Spleen (tissue), 11 donors: ENCODE results near the gene FADS2. TPM values are rescaled to one million over a fixed set of nuclear protein-coding genes. Genes with fewer than 3 reads are reported as not detected.

Source experiments
- DNase-seq: peaks from one replicate; pipeline ENCODE4 v3.0.0-alpha.2; 2020
- H3K27ac ChIP-seq, 8 donors: fragments of 200-600 bp; sonication (generic) in 7 of 8; 1 replicate in 4 of 8; 2 replicates in 4 of 8; pipeline versions ENCODE4 v1.5.0 to v1.8.0; 2016 to 2021; ENCODE audit warnings: inconsistent platforms in 4 of 8, mild to moderate bottlenecking in 4 of 8, moderate library complexity in 1 of 8
- H3K27me3 ChIP-seq, 7 donors: fragments of 200-600 bp; sonication (generic) in 6 of 7; replicated peaks in 1 of 7; 1 replicate in 4 of 7; 2 replicates in 3 of 7; pipeline versions ENCODE4 v1.5.0 to v1.8.0; 2016 to 2021; ENCODE audit warnings: inconsistent platforms in 3 of 7, mild to moderate bottlenecking in 1 of 7
- H3K36me3 ChIP-seq, 6 donors: fragments of 200-600 bp; sonication (generic) in 5 of 6; 1 replicate in 4 of 6; 2 replicates in 2 of 6; pipeline versions ENCODE4 v1.5.0 to v1.8.0; 2016 to 2021; ENCODE audit warnings: inconsistent platforms in 2 of 6
- H3K4me1 ChIP-seq, 6 donors: fragments of 200-600 bp; sonication (generic) in 5 of 6; 1 replicate in 3 of 6; 2 replicates in 3 of 6; pipeline versions ENCODE4 v1.5.0 to v1.8.0; 2016 to 2021; ENCODE audit warnings: inconsistent platforms in 3 of 6
- H3K4me3 ChIP-seq, 8 donors: fragments of 200-600 bp; sonication (generic) in 7 of 8; 1 replicate in 4 of 8; 2 replicates in 4 of 8; pipeline versions ENCODE4 v1.5.0 to v1.8.0; 2016 to 2021; ENCODE audit warnings: inconsistent platforms in 4 of 8, mild to moderate bottlenecking in 4 of 8, moderate library complexity in 2 of 8
- H3K9me3 ChIP-seq, 8 donors: fragments of 200-600 bp; sonication (generic) in 7 of 8; 1 replicate in 4 of 8; 2 replicates in 4 of 8; pipeline versions ENCODE4 v1.5.0 to v1.8.0; 2016 to 2021; ENCODE audit warnings: inconsistent platforms in 4 of 8
- CTCF ChIP-seq, 11 experiments: fragments of 200-600 bp in 7 of 11; fragments of 450-650 bp in 4 of 11; sonication (generic) in 4 of 11; IDR thresholded peaks in 8 of 11; conservative IDR thresholded peaks in 3 of 11; 1 replicate in 7 of 11; 2 replicates in 4 of 11; pipeline versions ENCODE4 v1.4.0 to v1.8.0; 2016 to 2021; ENCODE audit warnings: antibody characterized with exemption in 11 of 11, inconsistent platforms in 4 of 11, mild to moderate bottlenecking in 1 of 11
- POLR2A ChIP-seq, 3 donors: fragments of 450-650 bp; IDR thresholded peaks; one replicate each; pipeline ENCODE4 v1.5.1; 2017; ENCODE audit warnings: antibody characterized with exemption in 3 of 3, mild to moderate bottlenecking in 1 of 3
- POLR2AphosphoS5 ChIP-seq, 3 donors: sonication (generic); formaldehyde crosslinking; IDR thresholded peaks; one replicate each; pipeline ENCODE4 v1.5.1; 2017; ENCODE audit warnings: antibody characterized with exemption in 3 of 3
- WGBS, 5 donors: extraction: QIAGEN DNeasy Blood & Tissue Kit in 3 of 5; methylation state at CpG; one replicate each; pipeline versions ENCODE4 v1.1.5 to v1.1.7; 2013 to 2018; 5-methylcytosine and 5-hydroxymethylcytosine counted together
- intact Hi-C: fragments of 100-400 bp; cut with DNase I; formaldehyde crosslinking; loops from one replicate; pipeline ENCODE4 v1.15.0; 2023; ENCODE audit warnings: low total_unique reads
- polyA plus RNA-seq, 3 donors: library from polyadenylated mRNA; stranded (reverse); fragments of 200-250 nt; gene quantifications; one replicate each; pipeline ENCODE4 v1.2.1, GENCODE V29; 2013
- total RNA-seq, 7 donors: library from RNA; depleted of rRNA in 3 of 7; stranded (reverse); fragments of >200 nt in 3 of 7; fragmentation: NEBNext Ultra II Directional in 4 of 7; extraction: Animal tissue kit (Norgen Biotek cat#: 25700) in 4 of 7; gene quantifications; one replicate each; pipeline versions ENCODE4 v1.1.0 to v1.2.1, GENCODE V29; 2016 to 2021
- donor health status: healthy with polysubstance abuse.
- donor health status: DM: no; HTN: no; CAD: no; lungs with moderate emphysema.
- donor health status: DM: no; HTN: no; CAD: no.
- donor health status: Bipolar disorder and iron deficiency.
- donor health status: healthy.
- donor health status: DM: no; HTN: no; CAD: no.
- donor health status: DM: yes; HTN: yes; CAD: no.

Gene FADS2
- total and polyA plus RNA-seq, 10 donors = 2.8 to 20.6 (median 12.9) TPM

GRCh38 chr11:61899146-61899841, 71.2 kb downstream of the FADS2 start:
- WGBS, 5 donors = 0 to 62% (median 44%) methylated on average over 9 to 27 of the region's 27 CpGs
- Histone ChIP-seq H3K27ac (peak overlapping the region in 4 of 8 donors; percentile 6 to 61 (median 52)), H3K4me3 (peak overlapping the region in 1 of 8 donors; percentile 2), H3K27me3 (peaks cover 0 to 4% (median 0%) of the 10 kb centered on the region in 7 donors), H3K4me1 (peaks cover 7 to 44% (median 22%) of the 10 kb centered on the region in 6 donors), H3K36me3 (peaks cover 0 to 74% (median 9%) of the 10 kb centered on the region in 6 donors), H3K9me3 (no peaks in the 10 kb centered on the region)
- TF ChIP-seq POLR2A (IDR thresholded peaks at IDR 0.05) (no peak), CTCF (IDR thresholded peaks at IDR 0.05 in 8 of 11, conservative IDR thresholded peaks at IDR 0.05 in 3 of 11) (peak; percentile 99 to 100 (median 100)), POLR2AphosphoS5 (IDR thresholded peaks at IDR 0.05) (peak; percentile 79 to 87 (median 79))
- intact Hi-C loops = loop anchor here (2.0 to 10.0 kb wide), 3 partner anchors 48 to 184 kb away; partner anchors contain the start of genes FEN1 and TMEM258
- peak; percentile 100 for DNase-seq

GRCh38 chr11:61900251-61900650, 72.2 kb downstream of the FADS2 start:
- H3K4me1 ChIP-seq = peaks cover 7 to 34% (median 21%) of the 10 kb centered on the region in 6 donors
- peaks cover 0 to 8% (median 0%) of the 10 kb centered on the region in 7 donors for H3K27me3 ChIP-seq
- intact Hi-C loops = no loop called here
- peaks cover 0 to 83% (median 9%) of the 10 kb centered on the region in 6 donors for H3K36me3 ChIP-seq
- H3K27ac ChIP-seq = peak overlapping the region in 2 of 8 donors; percentile 59 to 61
- no peaks in the 10 kb centered on the region for H3K9me3 ChIP-seq
- TF ChIP-seq POLR2AphosphoS5 (IDR thresholded peaks at IDR 0.05) (no peak), POLR2A (IDR thresholded peaks at IDR 0.05) (no peak), CTCF (IDR thresholded peaks at IDR 0.05 in 8 of 11, conservative IDR thresholded peaks at IDR 0.05 in 3 of 11) (no peak)
- WGBS, 5 donors = 90 to 95% (median 94%) methylated on average over 17 of the region's 17 CpGs
- no peak for DNase-seq
- no peak overlapping the region for H3K4me3 ChIP-seq

- WGBS, 5 donors = 86 to 95% (median 92%) methylated on average over 4 to 10 of the region's 10 CpGs
- DNase-seq = no peak
- Histone ChIP-seq H3K9me3 (no peaks in the 10 kb centered on the region), H3K27ac (no peak overlapping the region), H3K27me3 (peaks cover 0 to 8% (median 0%) of the 10 kb centered on the region in 7 donors), H3K4me3 (no peak overlapping the region), H3K4me1 (peaks cover 7 to 29% (median 21%) of the 10 kb centered on the region in 6 donors), H3K36me3 (peaks cover 0 to 91% (median 16%) of the 10 kb centered on the region in 6 donors)
- TF ChIP-seq POLR2AphosphoS5 (IDR thresholded peaks at IDR 0.05) (no peak), CTCF (IDR thresholded peaks at IDR 0.05 in 8 of 11, conservative IDR thresholded peaks at IDR 0.05 in 3 of 11) (no peak), POLR2A (IDR thresholded peaks at IDR 0.05) (no peak)
- intact Hi-C loops = no loop called here
Observed at GRCh38 chr11:61901397-61901796, 73.3 kb downstream of the FADS2 start.

GRCh38 chr11:61902313-61902712, 74.2 kb downstream of the FADS2 start:
- peaks cover 0 to 8% (median 0%) of the 10 kb centered on the region in 7 donors for H3K27me3 ChIP-seq

More at GRCh38 chr11:61902313-61902712, 74.2 kb downstream of the FADS2 start:
- intact Hi-C loops = no loop called here
- Histone ChIP-seq H3K36me3 (peaks cover 0 to 91% (median 19%) of the 10 kb centered on the region in 6 donors), H3K4me3 (no peak overlapping the region), H3K27ac (no peak overlapping the region), H3K9me3 (no peaks in the 10 kb centered on the region), H3K4me1 (peaks cover 7 to 26% (median 21%) of the 10 kb centered on the region in 6 donors)
- no peak for TF ChIP-seq POLR2A (IDR thresholded peaks at IDR 0.05)
- no peak for TF ChIP-seq CTCF (IDR thresholded peaks at IDR 0.05 in 8 of 11, conservative IDR thresholded peaks at IDR 0.05 in 3 of 11)
- TF ChIP-seq POLR2AphosphoS5 (IDR thresholded peaks at IDR 0.05) = no peak
- DNase-seq = no peak
- WGBS, 5 donors = 81 to 92% (median 88%) methylated on average over 10 to 11 of the region's 11 CpGs
